ENCODE data around the gene KLHL13. TPM values are rescaled to one million over a fixed set of nuclear protein-coding genes. Genes with fewer than 3 reads are reported as not detected.
"Not testable (repeated sequence)": the region's sequence is repeated elsewhere in the genome, so short reads cannot be mapped to it uniquely, and the experiment has no call there.

The KLHL13 gene
- total RNA-seq, 1 donor from 2014 or later, result 5.6 TPM

- H3K9me3 Mint-ChIP-seq, result peaks cover 20% of the 10 kb centered on the region
Observed at GRCh38 chrX:117969328-117969727, 147.3 kb downstream of the KLHL13 start.

GRCh38 chrX:117959045-117959444 is 157.6 kb downstream of the KLHL13 start:
- DNase-seq (ENCODE audit: low spot score in 2 of 2, unreplicated experiment in 2 of 2), result no peak
- H3K27me3 Mint-ChIP-seq (ENCODE audit: low read depth), result no peaks in the 10 kb centered on the region
- no peak for TF ChIP-seq CTCF (IDR thresholded peaks at IDR 0.05; ENCODE audit: unreplicated experiment)
- no peak overlapping the region for H3K4me3 Mint-ChIP-seq
- peaks cover 27% of the 10 kb centered on the region for H3K9me3 Mint-ChIP-seq
- no peak overlapping the region for H3K27ac Mint-ChIP-seq
- no peaks in the 10 kb centered on the region for H3K4me1 Mint-ChIP-seq
- no peaks in the 10 kb centered on the region for H3K36me3 Mint-ChIP-seq

More at GRCh38 chrX:117969328-117969727, 147.3 kb downstream of the KLHL13 start:
- TF ChIP-seq CTCF (IDR thresholded peaks at IDR 0.05; ENCODE audit: unreplicated experiment), result no peak
- peaks cover 16% of the 10 kb centered on the region for H3K4me1 Mint-ChIP-seq
- H3K27ac Mint-ChIP-seq, result no peak overlapping the region
- H3K36me3 Mint-ChIP-seq, result no peaks in the 10 kb centered on the region
- DNase-seq (ENCODE audit: low spot score in 2 of 2, unreplicated experiment in 2 of 2), result no peak
- H3K27me3 Mint-ChIP-seq (ENCODE audit: low read depth), result no peaks in the 10 kb centered on the region
- no peak overlapping the region for H3K4me3 Mint-ChIP-seq

- no peak overlapping the region for H3K27ac Mint-ChIP-seq
- H3K4me1 Mint-ChIP-seq, result no peaks in the 10 kb centered on the region
- H3K4me3 Mint-ChIP-seq, result no peak overlapping the region
- H3K36me3 Mint-ChIP-seq, result no peaks in the 10 kb centered on the region
- peaks cover 25% of the 10 kb centered on the region for H3K9me3 Mint-ChIP-seq
- DNase-seq (ENCODE audit: low spot score in 2 of 2, unreplicated experiment in 2 of 2), result no peak
- TF ChIP-seq CTCF (IDR thresholded peaks at IDR 0.05; ENCODE audit: unreplicated experiment), result no peak
- H3K27me3 Mint-ChIP-seq (ENCODE audit: low read depth), result no peaks in the 10 kb centered on the region
Observed at GRCh38 chrX:117957128-117957527, 159.5 kb downstream of the KLHL13 start.

- DNase-seq (ENCODE audit: low spot score in 2 of 2, unreplicated experiment in 2 of 2); H3K4me3 Mint-ChIP-seq; H3K4me1 Mint-ChIP-seq; H3K27ac Mint-ChIP-seq; H3K36me3 Mint-ChIP-seq; H3K27me3 Mint-ChIP-seq (ENCODE audit: low read depth): not testable (repeated sequence)
- H3K9me3 Mint-ChIP-seq, result peaks cover 59% of the 10 kb centered on the region
Observed at GRCh38 chrX:117939296-117939695, 177.3 kb downstream of the KLHL13 start.

- no peak overlapping the region for H3K4me3 Mint-ChIP-seq
- H3K27ac Mint-ChIP-seq, result no peak overlapping the region
- no peaks in the 10 kb centered on the region for H3K27me3 Mint-ChIP-seq (ENCODE audit: low read depth)
- H3K9me3 Mint-ChIP-seq, result peaks cover 49% of the 10 kb centered on the region
- TF ChIP-seq CTCF (IDR thresholded peaks at IDR 0.05; ENCODE audit: unreplicated experiment), result no peak
- no peaks in the 10 kb centered on the region for H3K36me3 Mint-ChIP-seq
- no peaks in the 10 kb centered on the region for H3K4me1 Mint-ChIP-seq
- no peak for DNase-seq (ENCODE audit: low spot score in 2 of 2, unreplicated experiment in 2 of 2)
Observed at GRCh38 chrX:117936118-117936517, 180.5 kb downstream of the KLHL13 start.

- peaks cover 31% of the 10 kb centered on the region for H3K9me3 Mint-ChIP-seq
- not testable (repeated sequence) for H3K36me3 Mint-ChIP-seq; H3K27ac Mint-ChIP-seq; H3K27me3 Mint-ChIP-seq (ENCODE audit: low read depth); H3K4me3 Mint-ChIP-seq; DNase-seq (ENCODE audit: low spot score in 2 of 2, unreplicated experiment in 2 of 2); H3K4me1 Mint-ChIP-seq
Observed at GRCh38 chrX:117930116-117930515, 186.5 kb downstream of the KLHL13 start.

- no peaks in the 10 kb centered on the region for H3K4me1 Mint-ChIP-seq
- TF ChIP-seq CTCF (IDR thresholded peaks at IDR 0.05; ENCODE audit: unreplicated experiment), result no peak
- H3K27ac Mint-ChIP-seq, result no peak overlapping the region
- no peak for DNase-seq (ENCODE audit: low spot score in 2 of 2, unreplicated experiment in 2 of 2)
- H3K27me3 Mint-ChIP-seq (ENCODE audit: low read depth), result no peaks in the 10 kb centered on the region
- no peaks in the 10 kb centered on the region for H3K36me3 Mint-ChIP-seq
- H3K9me3 Mint-ChIP-seq, result peaks cover 9% of the 10 kb centered on the region
- H3K4me3 Mint-ChIP-seq, result no peak overlapping the region
Observed at GRCh38 chrX:117919755-117920154, 196.9 kb downstream of the KLHL13 start.

Measured in mesothelial cell of epicardium (in vitro differentiated cells).